NCI-H748 (cell line): ENCODE results near the gene ATP9A.

ENCODE experiments used
- DNase-seq: peaks from one replicate; lab custom pipeline; 2025; ENCODE audit not compliant: unreplicated experiment; lab: John Stamatoyannopoulos, UW

The ATP9A gene

GRCh38 chr20:51609251-51609650, 158.9 kb downstream of the ATP9A start:
- DNase-seq = no peak

- no peak for DNase-seq
Measured at GRCh38 chr20:51608061-51608460, 160.1 kb downstream of the ATP9A start.

- no peak for DNase-seq
Measured at GRCh38 chr20:51607170-51607569, 161.0 kb downstream of the ATP9A start.

- no peak for DNase-seq
Measured at GRCh38 chr20:51604851-51605250, 163.3 kb downstream of the ATP9A start.

DNA sequence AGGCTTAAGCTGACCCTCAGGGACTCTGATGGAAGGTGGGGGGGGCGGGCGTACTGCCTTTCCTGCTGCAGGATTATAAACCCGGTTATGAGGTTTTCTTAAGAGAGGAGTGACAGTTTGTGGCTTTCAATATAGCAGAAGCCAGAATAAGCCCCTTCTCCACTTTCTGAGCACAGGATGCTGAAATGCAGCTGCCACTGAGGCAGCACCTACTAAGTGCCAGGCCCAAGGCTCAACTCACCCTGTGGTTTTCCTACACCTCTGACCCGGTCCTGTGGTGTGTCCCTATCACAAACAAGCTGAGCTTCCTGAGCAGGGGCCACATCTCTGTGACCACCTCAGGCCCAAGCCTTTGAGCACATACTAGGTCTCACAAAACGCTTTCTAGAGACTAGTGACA, 166.1 kb downstream of the ATP9A start:
- no peak for DNase-seq

DNA sequence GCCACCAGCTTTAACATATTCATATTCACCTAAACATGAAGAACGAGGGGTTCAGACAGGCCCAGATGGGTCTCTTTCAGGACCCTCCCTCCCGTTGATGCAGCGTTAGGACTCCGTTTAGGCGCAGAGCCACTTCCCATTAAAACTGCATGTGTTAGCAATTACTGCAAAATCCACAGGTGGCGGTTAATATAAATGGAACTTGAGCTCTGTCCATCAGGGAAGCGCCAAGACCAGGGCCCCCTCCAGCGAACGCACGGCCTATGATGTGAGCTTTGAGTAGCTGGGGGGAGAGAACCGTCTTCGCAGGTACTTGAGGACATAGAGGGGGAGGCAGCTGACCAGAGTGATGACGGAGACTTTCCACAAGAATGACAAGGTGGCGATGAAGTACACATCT, 167.2 kb downstream of the ATP9A start:
- DNase-seq = no peak

DNA sequence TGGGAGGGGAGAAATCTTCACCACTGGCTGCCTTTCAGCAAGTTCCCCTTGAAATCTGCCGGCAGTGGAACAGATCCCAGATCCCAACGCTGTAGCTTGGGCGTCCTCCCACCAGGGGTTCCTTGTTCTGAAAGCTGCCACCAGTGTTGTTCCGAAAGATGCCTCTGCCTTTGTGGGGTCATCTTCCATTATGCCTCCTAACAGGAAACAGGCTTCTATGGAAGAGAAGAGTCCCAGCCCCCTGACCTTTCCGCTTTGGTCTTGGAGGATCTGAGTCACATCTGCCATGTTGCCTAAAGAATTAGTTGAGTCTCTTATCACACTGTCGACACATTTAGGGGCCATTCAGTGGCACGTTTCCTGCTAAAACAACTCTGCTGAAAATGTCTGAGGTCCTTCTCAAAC, 168.2 kb downstream of the ATP9A start:
- DNase-seq = no peak

DNA sequence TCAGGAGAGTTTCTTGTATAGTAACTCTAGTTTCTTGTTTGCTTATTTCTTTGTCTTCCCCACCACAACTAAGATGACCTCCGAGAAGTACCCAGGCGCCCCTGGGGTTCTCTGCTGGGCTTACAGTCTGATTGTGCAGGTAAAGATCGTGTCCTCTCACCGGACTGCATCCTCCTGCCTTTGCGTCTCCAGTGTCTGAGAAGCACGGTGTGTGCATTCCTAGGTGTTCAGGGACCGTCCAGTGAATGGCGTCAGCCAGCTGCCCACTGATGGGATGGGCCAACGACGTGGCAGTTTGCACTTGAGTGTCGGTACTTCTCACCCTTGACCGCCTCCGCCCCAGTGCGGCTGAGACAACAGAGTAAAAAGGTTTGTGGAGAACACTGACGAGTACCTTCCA, 169.6 kb downstream of the ATP9A start:
- DNase-seq = no peak

- no peak for DNase-seq
Measured at GRCh38 chr20:51597389-51598231, 170.6 kb downstream of the ATP9A start.

DNA sequence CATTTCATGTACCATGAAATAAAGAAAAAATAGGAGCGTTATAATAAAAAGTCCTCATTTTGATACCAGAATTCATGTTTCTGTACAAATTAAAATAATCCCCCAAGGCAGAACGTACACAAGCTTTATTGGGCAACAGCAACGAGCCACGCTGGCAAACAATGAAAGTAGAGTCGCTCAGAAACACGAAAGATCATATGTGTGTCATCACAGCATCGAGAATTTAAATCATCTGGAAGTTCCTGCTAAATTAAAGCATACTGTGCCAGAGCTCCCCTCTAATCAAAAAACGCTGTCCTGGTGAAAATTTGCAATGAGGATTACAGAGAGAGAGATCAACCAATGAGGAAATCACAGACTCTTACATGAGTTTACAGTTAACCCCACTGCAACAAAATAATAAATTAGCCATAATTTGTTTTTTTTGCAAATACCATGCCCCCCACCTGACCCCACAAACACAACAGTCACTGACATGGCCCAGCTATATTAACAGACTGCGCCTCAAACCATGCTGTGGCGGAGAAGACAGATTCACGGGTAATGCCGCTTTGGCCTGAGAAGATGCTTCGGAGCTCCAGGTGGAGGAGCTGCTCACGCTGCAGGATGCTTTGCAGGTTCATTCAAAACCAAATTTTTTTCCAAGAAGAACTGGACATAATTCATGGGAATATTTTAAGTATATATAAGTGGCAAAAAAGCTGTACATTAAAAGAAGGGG, 171.4 kb downstream of the ATP9A start:
- DNase-seq = no peak

DNA sequence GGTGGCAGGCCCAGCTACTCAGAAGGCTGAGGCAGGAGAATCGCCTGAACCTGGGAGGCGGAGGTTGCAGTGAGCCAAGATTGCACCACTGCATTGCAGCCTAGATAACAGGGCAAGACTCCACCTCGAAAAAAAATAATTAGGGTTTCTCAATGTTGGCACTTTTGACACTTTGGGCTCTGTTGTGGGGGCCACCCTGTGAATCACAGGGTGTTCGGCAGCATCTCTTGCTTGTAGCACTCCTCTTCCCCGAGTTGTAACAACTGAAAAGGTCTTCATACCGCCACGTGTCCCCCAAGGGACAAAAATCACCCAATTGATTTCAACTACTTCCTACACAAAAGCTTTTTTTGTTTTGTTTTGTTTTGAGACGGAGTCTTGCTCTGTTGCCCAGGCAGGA, 172.4 kb downstream of the ATP9A start:
- no peak for DNase-seq

DNA sequence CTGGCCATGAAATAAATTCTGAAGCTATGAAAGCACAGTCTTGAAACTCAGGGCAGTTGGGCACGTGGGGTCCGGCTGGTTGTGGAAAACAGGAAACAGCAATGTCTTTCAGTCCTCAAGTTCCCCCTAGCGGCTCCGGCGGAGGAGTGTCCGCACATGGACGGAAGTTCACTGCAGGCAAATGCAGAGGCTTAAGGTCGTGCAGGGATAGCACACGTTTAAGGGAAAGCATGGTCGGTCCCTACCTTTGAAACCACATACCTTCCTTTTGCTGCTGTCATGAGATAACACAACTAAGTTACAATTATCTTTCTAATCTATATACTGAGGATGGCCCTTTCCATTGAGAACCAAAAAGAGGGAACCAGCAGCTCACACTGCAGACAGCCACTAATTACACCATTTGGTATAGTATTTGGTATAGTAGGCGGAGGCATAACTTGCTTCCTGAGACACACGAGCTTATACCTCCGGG, 173.1 kb downstream of the ATP9A start:
- peak; percentile 65 for DNase-seq

DNA sequence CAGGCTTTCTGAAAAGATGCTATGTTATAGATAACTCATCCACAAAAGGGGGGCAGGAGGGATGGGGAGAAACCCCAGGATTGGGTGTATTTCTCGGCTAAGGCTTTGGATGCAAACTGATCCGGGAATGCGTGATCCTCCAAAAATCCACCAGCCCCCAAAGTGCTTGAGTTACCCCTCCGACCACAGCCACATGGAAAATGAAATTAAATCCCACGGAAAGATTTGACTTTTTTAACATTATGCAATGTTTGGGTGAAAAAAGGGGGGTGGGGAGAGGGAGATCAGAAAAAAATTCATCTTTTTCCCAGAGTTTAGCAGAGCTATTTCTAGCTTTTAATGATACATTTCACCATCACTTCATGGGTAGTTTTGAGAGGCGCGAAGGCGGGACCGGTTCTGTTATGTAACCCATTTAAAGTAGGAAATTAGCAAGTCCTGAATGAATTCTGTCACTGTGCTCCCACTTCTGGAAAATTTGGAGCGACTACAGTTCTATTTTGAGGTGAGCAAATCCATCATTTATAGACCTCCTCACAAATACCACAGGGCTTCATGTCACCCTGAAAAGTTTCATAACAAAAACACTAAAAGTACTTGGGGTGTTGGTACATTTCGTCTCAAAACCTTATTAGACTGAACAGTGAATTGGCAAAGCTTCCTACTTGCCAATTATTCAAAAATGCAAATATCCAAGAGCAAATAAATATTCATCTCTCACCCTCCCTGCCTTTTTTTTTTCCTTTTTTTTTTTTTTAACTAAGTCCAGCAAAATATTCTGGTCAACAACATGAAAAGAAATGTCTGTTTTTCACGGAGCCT, 173.7 kb downstream of the ATP9A start:
- DNase-seq = no peak

DNA sequence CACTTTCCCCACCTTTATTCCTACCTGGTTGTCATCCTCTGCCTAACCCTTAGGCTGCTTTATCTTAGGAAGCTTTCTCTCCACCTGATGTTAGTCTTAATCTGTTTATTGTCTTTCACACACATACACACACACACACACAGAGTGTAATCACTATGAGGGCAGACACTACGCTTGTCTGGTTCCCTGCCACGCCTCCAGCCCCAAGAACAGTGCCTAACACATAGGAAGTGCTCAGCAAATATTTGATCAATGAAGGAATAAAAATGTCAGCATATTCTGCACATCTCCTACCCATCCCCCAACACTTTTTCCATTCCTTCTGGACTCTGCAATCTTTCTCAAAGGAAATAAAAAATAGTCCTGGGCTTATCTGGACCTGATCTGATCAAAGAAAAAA, 174.6 kb downstream of the ATP9A start:
- DNase-seq = no peak

DNA sequence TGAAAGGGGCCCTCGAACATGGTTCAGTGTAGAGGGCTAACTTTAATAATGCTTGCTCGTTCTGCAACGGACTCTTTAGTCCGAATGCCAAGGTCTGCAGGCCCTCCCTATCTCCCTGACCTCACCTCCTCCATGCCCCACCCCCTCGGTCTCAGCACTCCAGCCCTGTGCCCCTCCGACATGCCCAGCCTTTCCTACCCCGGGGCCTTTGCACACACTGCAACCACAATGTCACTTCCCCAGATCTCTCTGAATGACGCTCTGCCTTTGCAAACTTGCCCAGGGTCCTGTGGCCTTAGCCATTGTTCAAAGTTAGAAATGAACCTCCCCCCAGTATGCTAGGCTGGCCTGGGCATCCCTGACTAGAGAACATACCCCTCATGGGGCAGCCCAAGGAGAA, 175.6 kb downstream of the ATP9A start:
- DNase-seq = no peak

DNA sequence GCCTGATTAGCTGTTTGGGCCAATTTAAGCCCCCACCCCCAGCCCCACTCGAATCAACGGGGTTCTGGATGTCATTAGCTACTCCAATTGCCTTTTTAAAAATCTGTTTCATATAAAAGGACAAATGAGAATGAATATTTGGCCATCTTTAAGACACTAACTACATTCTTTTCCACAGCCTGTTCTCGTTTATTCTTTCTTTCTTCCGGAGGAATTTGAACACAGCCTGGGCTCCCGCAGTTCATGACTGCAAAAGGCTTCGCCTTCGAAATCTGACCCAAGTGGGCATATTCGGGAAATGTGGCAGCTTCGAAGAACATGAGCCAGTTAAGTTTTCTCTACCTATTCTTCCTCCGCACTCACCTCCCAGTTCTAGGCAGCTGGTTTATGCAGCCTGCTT, 176.3 kb downstream of the ATP9A start:
- no peak for DNase-seq

GRCh38 chr20:51588762-51589161, 179.4 kb downstream of the ATP9A start:
- DNase-seq = no peak

- no peak for DNase-seq
Measured at GRCh38 chr20:51587145-51587544, 181.0 kb downstream of the ATP9A start.

DNA sequence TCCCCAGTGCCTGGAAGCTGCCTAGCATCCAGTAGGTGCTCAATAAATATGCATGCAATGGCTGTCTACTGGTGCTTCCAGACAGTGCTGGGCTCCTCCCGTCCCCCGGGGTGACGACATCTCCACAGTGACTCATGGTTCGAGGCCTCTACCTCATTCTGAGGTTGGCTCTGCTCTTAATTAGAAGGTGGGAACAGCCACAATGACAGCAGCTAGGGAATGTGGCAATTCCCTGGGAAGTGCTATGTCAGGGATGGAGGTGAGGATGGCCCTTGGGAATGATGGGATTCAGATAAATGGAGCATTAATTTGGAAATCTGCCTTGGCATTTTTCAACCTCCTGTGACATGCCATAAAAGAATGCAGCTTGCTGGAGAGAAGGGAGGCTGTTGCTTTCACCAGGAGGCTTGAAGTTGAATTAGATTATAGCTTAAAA, 182.2 kb downstream of the ATP9A start:
- no peak for DNase-seq

DNA sequence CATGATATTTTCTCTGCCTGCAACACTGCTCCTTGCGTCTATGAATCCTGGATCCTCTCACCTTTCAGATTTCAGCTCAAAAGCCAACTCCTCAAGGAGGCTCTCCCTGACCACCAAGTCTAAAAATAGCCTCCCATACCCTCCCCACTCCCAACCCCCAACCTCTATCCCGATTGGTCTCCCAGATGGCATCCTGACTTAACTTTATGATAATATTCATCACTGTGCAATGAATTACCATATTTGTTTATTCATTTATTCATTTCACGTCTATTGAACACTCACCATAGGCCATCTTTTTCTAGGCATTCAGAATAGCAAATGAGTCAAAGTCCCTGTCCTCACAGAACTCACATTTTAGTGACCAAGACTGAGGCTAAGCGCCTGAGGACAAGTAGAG, 183.0 kb downstream of the ATP9A start:
- no peak for DNase-seq

DNA sequence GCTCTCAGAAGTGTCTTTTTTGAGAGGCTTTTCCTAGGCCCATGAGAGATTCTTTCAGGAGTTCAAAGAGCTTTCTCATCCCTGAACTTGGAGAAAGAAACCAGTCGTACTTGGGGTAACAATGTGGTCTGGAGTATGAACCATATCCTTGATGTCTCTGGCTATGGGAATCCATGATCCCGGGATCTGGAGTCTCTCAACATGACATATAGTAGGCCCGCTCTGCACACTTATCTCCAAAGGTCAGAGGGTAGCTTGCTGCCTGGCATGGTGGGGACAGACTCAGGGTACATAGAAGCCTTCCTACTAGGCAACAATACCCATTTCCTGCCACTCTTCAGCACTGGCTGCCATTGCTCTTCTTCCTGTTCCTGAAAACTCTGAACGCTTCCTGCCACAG, 183.5 kb downstream of the ATP9A start:
- no peak for DNase-seq
